GM18873 (cell line): ENCODE measurements around the gene DAAM2.

Experiments used
- ATAC-seq: cut with Tn5 transposase; IDR thresholded peaks from one replicate; pipeline ENCODE4 v1.9.1; 2021; ENCODE audit warnings: mild to moderate bottlenecking, moderate library complexity, moderate number of reproducible peaks; ENCODE audit not compliant: unreplicated experiment, low FRiP score

DAAM2 gene

GRCh38 chr6:39880594-39880993, 88.4 kb downstream of the DAAM2 start:
- no peak for ATAC-seq

GRCh38 chr6:39881851-39882530, 89.8 kb downstream of the DAAM2 start:
- ATAC-seq, result no peak

DNA sequence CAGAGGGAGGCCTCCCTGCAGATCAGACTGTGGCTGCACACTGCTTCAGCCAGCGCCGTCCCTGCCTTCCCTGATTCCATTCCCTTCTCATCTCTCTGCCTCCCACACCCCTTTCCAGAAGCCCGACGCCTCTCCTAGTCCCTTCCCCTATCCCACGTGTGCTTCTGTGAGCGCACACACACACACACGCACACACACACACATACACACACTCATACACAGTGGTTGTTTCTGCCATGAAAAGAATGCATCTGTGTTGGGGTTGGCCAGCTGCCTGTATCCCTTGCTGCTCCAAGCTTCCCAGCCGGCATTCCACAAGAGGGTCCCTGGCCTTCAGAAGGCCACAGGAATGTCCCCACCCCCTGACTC, 90.3 kb downstream of the DAAM2 start:
- no peak for ATAC-seq

DNA sequence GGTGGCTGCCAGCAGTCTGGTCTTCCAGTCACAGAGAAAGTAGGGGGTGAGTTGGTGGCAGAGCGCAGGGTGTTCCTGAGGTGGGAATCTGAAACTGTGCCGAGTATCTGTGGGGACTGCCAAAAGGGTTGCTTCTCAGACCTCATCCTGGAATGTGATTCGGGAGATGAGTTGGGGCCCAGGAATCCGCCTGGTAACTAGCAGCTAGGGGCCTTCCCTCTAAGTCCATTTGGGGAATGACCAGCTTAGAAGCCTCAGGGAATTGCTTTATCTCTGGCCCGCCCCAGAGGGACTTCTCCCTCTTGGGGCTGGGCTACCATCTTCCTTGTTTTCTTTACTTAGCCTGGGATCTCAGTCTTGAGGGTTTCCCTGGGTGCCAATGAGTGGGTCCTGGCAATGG, 92.5 kb downstream of the DAAM2 start:
- no peak for ATAC-seq

GRCh38 chr6:39885691-39886090, 93.5 kb downstream of the DAAM2 start:
- ATAC-seq, result no peak

DNA sequence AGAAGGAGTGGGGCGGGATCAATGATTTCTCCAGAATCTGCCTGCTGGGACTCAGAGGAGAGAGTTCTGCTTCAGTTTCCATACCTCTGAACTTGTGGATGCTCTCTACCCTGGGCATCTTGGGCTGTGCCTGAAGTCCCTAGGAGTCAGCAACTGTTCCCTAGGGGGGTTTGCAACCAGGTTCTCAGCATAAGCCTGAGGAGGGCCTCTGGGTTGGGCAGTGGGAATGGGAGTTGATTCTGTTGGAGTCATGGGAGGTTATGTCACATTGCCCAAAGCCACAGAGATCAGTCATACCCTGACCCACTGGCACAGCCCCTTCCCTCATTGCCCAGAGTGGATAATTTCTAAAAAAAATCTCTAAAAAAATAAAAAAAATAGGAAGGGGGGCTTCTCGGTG, 94.7 kb downstream of the DAAM2 start:
- no peak for ATAC-seq

DNA sequence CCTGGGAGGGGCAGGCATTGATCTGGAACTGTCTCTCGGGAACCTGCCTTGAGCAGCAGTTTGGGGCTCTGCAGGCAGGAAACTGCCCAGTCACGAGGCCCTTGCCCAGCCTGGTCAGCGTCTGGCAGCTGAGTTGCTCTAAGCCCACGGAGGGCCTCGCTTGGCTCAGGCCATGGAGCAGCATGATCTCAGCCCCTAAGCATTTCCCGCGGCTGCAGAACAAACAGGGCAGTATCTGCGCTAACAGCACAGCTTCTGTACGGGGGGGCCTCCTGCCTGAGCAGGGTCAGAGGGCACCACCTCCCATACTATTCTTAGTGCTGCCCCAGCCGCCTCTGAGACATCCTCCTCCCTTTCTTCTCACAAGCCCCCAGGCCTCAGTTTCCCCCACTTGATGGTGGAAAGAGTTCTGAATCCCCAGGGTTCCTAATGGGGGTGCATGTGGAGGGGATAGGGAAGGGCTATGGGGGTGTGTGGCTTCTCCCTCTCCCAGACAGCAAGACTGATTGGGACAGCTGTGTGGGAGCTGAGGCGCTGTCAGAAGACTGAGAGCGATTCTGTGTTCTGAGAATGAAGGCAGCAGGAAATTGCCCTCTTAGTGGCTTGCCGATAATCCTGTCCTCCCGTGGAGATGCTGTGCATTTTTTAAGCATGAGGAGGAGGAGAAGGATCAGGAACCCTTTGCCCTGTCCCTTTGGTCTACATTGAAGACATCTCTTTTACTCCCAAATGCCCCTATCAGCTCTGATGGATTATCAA, 95.7 kb downstream of the DAAM2 start:
- no peak for ATAC-seq

DNA sequence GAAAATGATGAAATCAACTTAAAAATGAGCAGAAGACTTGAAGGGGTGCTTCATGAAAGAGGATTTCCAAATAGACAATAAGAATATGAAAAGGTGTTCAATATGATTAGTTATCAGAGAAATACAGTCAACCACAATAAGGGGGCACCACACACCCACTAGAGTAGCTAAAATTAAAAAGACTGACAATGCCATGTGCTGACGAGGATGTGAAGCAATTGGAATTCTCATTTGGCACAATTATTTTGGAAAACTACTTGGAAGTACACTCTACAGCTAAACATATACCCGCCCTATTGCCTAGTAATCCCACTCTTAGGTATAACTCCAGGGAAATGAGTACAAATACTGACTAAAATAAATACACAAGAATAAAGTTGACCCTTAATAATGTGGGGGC, 97.1 kb downstream of the DAAM2 start:
- ATAC-seq, result no peak

DNA sequence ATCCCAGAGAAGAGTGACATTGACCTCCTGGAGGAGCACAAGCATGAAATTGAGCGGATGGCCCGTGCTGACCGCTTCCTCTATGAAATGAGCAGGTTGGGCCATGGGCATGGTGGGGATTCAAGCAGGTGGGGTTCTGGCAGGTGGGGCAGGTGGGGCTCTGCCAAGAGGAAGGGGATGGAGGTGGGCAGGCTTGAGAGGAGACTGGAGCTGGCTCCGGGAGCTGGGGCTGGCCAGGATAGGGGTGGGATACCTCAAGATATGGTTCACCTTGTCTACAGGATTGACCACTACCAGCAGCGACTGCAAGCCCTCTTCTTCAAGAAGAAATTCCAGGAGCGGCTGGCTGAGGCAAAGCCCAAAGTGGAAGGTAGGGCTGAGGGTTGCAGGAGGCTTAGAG, 99.2 kb downstream of the DAAM2 start:
- ATAC-seq, result no peak

DNA sequence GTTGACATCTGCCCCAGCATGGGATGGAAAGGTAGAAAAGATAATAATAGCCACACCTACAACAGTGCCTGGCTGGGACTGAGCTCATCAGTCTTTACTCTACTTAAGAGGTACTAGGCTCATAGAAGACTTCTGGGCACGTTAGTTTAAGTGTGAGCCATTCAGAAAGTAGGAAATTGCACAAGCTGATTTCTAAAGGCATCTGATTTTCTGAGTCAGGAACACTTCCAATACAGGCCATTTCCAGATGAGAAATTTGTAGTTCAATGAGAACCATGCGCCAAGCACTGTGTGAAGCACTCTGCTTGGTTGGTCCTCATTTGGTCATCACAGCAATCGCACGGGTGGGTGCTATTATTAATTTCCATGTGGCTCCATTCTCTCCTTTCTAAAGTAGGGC, 99.8 kb downstream of the DAAM2 start:
- no peak for ATAC-seq

- ATAC-seq, result no peak
Measured at GRCh38 chr6:39892490-39893129, 100.4 kb downstream of the DAAM2 start.

DNA sequence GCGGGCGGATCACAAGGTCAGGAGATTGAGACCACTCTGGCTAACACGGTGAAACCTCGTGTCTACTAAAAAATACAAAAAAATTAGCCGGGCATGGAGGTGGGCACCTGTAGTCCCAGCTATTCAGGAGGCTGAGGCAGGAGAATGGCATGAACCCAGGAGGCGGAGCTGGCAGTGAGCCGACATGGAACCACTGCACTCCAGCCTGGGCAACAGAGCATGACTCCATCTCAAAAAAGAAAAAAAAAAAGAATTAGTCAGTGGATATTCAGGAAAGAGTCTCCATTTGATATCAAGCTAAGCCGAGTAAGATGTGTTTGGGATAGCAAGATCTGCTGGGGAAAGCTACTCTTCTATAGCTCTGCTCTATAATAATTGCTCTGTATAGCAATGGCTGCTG, 101.1 kb downstream of the DAAM2 start:
- ATAC-seq, result no peak

DNA sequence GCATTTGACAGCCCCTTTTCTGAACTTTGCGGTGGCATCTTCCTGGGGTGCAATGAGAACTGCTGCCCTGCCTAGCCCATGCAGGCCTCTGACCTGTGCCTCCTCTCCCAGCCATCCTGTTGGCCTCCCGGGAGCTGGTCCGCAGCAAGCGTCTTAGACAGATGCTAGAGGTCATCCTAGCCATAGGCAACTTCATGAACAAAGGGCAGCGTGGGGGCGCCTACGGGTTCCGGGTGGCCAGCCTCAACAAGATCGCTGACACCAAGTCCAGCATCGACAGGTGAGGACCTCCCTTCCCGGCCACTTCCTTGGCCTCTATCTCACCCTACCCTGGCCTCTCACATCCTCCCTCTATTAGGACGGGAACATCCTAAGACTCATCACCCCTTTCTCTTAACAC, 104.5 kb downstream of the DAAM2 start:
- ATAC-seq, result no peak

- no peak for ATAC-seq
Measured at GRCh38 chr6:39897698-39898097, 105.5 kb downstream of the DAAM2 start.

- ATAC-seq, result no peak
Measured at GRCh38 chr6:39898625-39899024, 106.4 kb downstream of the DAAM2 start.

- no peak for ATAC-seq
Measured at GRCh38 chr6:39899554-39900295, 107.5 kb downstream of the DAAM2 start.

DNA sequence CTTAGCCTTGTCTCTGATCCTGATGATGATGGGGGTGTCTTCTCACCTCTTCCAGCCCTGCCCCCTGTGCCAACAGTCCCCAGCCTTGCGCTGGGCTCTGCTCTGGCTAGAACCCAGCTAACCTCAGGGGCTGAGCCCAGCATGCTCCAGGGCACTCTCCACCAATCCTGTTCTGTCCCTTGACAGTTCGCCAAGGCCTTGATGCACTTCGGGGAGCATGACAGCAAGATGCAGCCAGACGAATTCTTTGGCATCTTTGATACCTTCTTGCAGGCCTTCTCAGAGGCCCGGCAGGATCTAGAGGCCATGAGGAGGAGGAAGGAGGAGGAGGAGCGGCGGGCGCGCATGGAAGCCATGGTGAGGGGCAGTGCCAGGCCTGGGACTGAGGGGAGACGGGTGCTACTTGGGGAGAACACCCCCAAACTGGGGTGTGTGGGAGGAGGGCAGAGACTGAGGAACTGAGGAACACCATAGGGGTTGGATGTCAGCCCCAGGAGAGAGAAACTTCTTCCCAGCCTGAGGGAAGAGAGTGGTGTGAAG, 109.0 kb downstream of the DAAM2 start:
- no peak for ATAC-seq

- no peak for ATAC-seq
Measured at GRCh38 chr6:39901670-39902069, 109.5 kb downstream of the DAAM2 start.

DNA sequence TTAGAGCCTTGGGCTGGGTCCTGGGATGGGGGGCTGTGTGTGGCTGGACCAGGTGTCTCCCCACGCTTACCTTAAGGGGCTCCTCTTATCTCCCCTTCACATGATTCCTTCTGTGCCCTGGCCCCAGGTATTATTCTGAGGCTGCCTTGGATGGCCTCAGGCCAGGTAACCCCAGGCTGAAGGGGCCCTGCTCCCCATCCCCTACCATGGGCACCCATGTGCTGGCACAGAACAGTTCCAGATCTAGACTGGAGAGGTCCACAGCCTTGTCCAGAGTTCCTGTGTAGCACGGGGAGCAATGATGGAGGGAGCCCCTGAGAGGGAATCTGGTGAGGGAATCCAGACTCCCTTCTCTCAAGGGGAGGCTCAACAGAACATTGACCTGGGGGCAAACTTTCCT, 110.0 kb downstream of the DAAM2 start:
- no peak for ATAC-seq

DNA sequence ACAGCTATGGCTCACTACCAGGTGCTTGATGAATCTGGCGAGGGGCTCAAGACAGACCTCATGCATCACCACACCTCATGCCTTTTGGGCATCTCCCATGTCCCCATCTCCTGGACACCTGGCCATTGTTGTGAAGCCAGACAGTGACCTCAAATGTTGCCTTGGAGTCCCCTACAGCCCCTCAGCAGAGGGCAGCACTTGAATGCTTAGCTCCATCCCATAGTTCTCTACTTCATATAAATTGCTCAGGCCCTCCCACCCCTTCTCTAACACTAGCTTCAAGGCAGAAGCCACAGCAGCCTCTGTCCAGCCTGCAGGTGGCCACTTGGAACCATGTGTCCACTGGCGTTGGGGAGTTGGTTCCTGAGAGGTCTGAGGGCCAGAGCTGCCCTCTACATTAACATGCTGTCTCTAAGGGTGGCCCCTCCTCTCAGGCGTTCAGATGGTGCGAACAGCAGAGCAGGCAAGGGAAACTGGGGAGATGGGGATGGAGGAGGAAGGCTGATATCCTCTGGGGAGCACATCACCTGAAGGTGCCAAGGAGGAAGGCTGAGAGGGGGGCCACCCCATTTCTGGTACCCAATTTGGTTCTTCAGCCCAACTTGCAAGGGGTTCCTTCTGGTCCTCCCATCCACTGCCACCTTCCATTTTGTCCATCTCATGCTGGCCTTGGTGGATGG, 110.8 kb downstream of the DAAM2 start:
- no peak for ATAC-seq
